ENCODE measurements around the gene C1S. TPM values are rescaled to one million over a fixed set of nuclear protein-coding genes. Genes with fewer than 3 reads are reported as not detected.
"Not testable (repeated sequence)": the region's sequence is repeated elsewhere in the genome, so short reads cannot be mapped to it uniquely, and the experiment has no call there.

C1S gene
- total and polyA plus RNA-seq, 8 donors = 61.6 to 404 (median 174) TPM

GRCh38 chr12:7039403-7039802 is 21.1 kb upstream of the C1S start:
- Histone ChIP-seq H3K27me3 (no peaks in the 10 kb centered on the region), H3K4me1 (no peaks in the 10 kb centered on the region), H3K9me3 (no peaks in the 10 kb centered on the region), H3K27ac (no peak overlapping the region), H3K4me3 (no peak overlapping the region), H3K36me3 (no peaks in the 10 kb centered on the region)
- WGBS, 5 donors = 68 to 74% (median 71%) methylated on average over 10 of the region's 10 CpGs
- DNase-seq = no peak
- intact Hi-C loops (cut with DNase I; ENCODE audit: low total_unique reads) = no loop called here
- no peak for TF ChIP-seq POLR2AphosphoS5 (IDR thresholded peaks at IDR 0.05)
- TF ChIP-seq CTCF (IDR thresholded peaks at IDR 0.05) = no peak

DNA sequence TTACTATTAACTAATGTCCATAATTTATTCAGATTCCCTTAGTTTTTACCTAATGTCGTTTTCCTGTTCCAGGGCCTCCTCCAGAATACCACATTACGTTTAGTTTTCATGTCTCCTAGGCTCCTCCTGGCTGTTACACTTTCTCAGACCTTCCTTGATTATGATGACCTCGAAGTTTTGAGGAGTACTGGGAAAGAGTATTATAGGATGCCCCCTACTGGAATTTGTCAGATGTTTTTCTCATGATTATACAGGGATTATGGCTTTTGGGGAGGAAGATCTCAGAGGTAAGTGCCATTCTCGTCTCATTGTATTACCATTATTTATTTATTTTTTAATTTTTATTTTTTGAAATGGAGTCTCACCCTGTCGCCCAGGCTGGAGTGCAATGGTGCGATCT is 17.7 kb upstream of the C1S start:
- DNase-seq = peak in 1 of 2 donors; percentile 45
- intact Hi-C loops (cut with DNase I; ENCODE audit: low total_unique reads) = no loop called here
- WGBS, 5 donors = 31 to 48% (median 37%) methylated on average over 6 of the region's 6 CpGs

GRCh38 chr12:7045913-7046312 is 14.6 kb upstream of the C1S start:
- no peak for TF ChIP-seq POLR2A (IDR thresholded peaks at IDR 0.05)
- intact Hi-C loops (cut with DNase I; ENCODE audit: low total_unique reads) = no loop called here
- no peaks in the 10 kb centered on the region for H3K9me3 ChIP-seq
- no peak overlapping the region for H3K27ac ChIP-seq
- DNase-seq = no peak
- no peaks in the 10 kb centered on the region for H3K27me3 ChIP-seq
- WGBS, 5 donors = 88 to 91% (median 89%) methylated on average over 9 of the region's 9 CpGs
- no peaks in the 10 kb centered on the region for H3K36me3 ChIP-seq
- no peaks in the 10 kb centered on the region for H3K4me1 ChIP-seq
- H3K4me3 ChIP-seq = no peak overlapping the region

More for the DNA sequence above, 17.7 kb upstream of the C1S start:
- peak in 1 of 3 donors; percentile 42 for TF ChIP-seq POLR2AphosphoS5 (IDR thresholded peaks at IDR 0.05)
- no peak for TF ChIP-seq EP300 (IDR thresholded peaks at IDR 0.05)
- peak in 5 of 7 experiments; percentile 32 to 65 (median 38) for TF ChIP-seq CTCF (IDR thresholded peaks at IDR 0.05)
- Histone ChIP-seq H3K36me3 (no peaks in the 10 kb centered on the region), H3K4me3 (no peak overlapping the region), H3K27me3 (no peaks in the 10 kb centered on the region), H3K9me3 (no peaks in the 10 kb centered on the region), H3K4me1 (no peaks in the 10 kb centered on the region), H3K27ac (no peak overlapping the region)

- Histone ChIP-seq H3K4me3 (no peak overlapping the region), H3K36me3 (no peaks in the 10 kb centered on the region), H3K27me3 (no peaks in the 10 kb centered on the region), H3K4me1 (no peaks in the 10 kb centered on the region), H3K27ac (no peak overlapping the region), H3K9me3 (no peaks in the 10 kb centered on the region)
- WGBS, 5 donors = 74 to 85% (median 78%) methylated on average over 5 of the region's 5 CpGs
- DNase-seq = no peak
- intact Hi-C loops (cut with DNase I; ENCODE audit: low total_unique reads) = no loop called here
- TF ChIP-seq POLR2A (IDR thresholded peaks at IDR 0.05) (no peak), EP300 (IDR thresholded peaks at IDR 0.05) (no peak), CTCF (IDR thresholded peaks at IDR 0.05) (no peak), POLR2AphosphoS5 (IDR thresholded peaks at IDR 0.05) (no peak)
These were observed 14.0 kb upstream of the C1S start for GRCh38 chr12:7046383-7047105.

DNA sequence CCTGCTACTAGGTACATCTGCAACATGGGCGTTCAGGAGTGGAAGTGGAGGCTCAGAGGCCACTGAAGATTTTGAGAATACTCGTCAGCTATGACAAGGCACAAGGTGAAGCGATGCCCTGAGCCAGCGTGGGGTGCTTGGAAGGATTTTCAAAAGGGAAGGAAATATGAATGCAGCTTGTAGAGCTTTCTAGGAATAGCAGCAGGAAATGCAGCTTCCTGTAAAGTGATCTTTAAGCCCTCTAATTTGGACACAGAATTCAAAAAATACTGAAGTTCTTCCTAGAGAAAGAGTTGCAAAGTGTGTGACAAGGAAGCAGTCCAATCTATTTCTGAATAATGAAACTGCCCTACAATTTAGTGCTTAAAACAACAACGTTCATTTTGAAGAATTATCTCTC is 13.2 kb upstream of the C1S start:
- intact Hi-C loops (cut with DNase I; ENCODE audit: low total_unique reads) = no loop called here
- Histone ChIP-seq H3K4me1 (no peaks in the 10 kb centered on the region), H3K36me3 (no peaks in the 10 kb centered on the region), H3K9me3 (no peaks in the 10 kb centered on the region), H3K27me3 (no peaks in the 10 kb centered on the region), H3K27ac (no peak overlapping the region), H3K4me3 (no peak overlapping the region)
- TF ChIP-seq POLR2A (IDR thresholded peaks at IDR 0.05) (no peak), EP300 (IDR thresholded peaks at IDR 0.05) (no peak), CTCF (IDR thresholded peaks at IDR 0.05) (no peak), POLR2AphosphoS5 (IDR thresholded peaks at IDR 0.05) (no peak)
- DNase-seq = no peak
- WGBS, 5 donors = 47 to 70% (median 67%) methylated on average over 5 of the region's 5 CpGs

- H3K27ac ChIP-seq; H3K36me3 ChIP-seq; H3K9me3 ChIP-seq; H3K4me1 ChIP-seq; intact Hi-C loops (cut with DNase I; ENCODE audit: low total_unique reads); DNase-seq; H3K27me3 ChIP-seq; H3K4me3 ChIP-seq: not testable (repeated sequence)
- 83 to 91% (median 88%) methylated on average over 10 of the region's 10 CpGs for WGBS, 5 donors
These were observed 11.0 kb upstream of the C1S start for GRCh38 chr12:7049445-7049951.

DNA sequence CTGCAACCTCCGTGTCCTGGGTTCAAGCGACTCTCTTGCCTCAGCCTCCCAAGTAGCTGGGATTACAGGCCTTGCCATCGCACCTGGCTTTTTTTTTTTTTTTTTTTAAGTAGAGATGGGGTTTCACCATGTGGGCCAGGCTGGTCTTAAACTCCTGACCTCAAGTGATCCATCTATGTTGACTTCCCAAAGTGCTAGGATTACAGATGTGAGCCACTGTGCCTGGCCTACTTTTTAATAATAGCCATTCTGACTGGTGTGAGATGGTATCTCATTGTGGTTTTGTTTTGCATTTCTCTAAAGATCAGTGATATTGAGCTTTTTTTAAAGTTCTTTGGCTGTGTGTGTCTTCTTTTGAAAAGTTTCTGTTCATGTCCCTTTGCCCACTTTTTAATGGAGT is 10.5 kb upstream of the C1S start:
- H3K27me3 ChIP-seq; intact Hi-C loops (cut with DNase I; ENCODE audit: low total_unique reads); H3K4me1 ChIP-seq; DNase-seq; H3K4me3 ChIP-seq; H3K27ac ChIP-seq; H3K36me3 ChIP-seq; H3K9me3 ChIP-seq: not testable (repeated sequence)
- 85 to 92% (median 89%) methylated on average over 3 of the region's 3 CpGs for WGBS, 5 donors

Measured in stomach (tissue), 9 donors.